Keratinocyte (primary cell): ENCODE results near the gene NKX3-2. TPM values are rescaled to one million over a fixed set of nuclear protein-coding genes. Genes with fewer than 3 reads are reported as not detected.

Experiments used
- DNase-seq: peaks from one replicate; pipeline ENCODE4 v3.0.0-alpha.2; 2011; ENCODE audit warnings: low read depth, missing footprints, low spot score
- FAIRE-seq: peaks from 2 replicates; lab custom pipeline; 2011; peaks lifted over from hg19 to GRCh38; lab: Jason Lieb, UNC
- H2AFZ ChIP-seq: 2 replicates; pipeline ENCODE4 v1.6.0; 2012; ENCODE audit warnings: low read length, control low read depth, inconsistent platforms; ENCODE audit not compliant: control insufficient read depth
- H3K27ac ChIP-seq: 2 replicates; pipeline ENCODE4 v1.5.1; 2011; ENCODE audit warnings: low read length; ENCODE audit not compliant: control insufficient read depth, insufficient read depth
- H3K27me3 ChIP-seq: 3 replicates; pipeline ENCODE4 v1.6.0; 2011; ENCODE audit warnings: low read length; ENCODE audit not compliant: control insufficient read depth, insufficient read depth; ENCODE audit errors: extremely low read depth
- H3K36me3 ChIP-seq, 2 experiments: 2 replicates in 1 of 2; 3 replicates in 1 of 2; pipeline ENCODE4 v1.5.1; 2011; ENCODE audit warnings: low read length in 2 of 2, mild to moderate bottlenecking in 1 of 2; ENCODE audit not compliant: control insufficient read depth in 2 of 2, insufficient read depth in 2 of 2; ENCODE audit errors: extremely low read depth in 1 of 2
- H3K4me1 ChIP-seq: 3 replicates; pipeline ENCODE4 v1.5.1; 2011; ENCODE audit warnings: low read length; ENCODE audit not compliant: control insufficient read depth, insufficient read depth; ENCODE audit errors: extremely low read depth
- H3K4me2 ChIP-seq: 3 replicates; pipeline ENCODE4 v1.6.0; 2011; ENCODE audit warnings: low read depth, low read length; ENCODE audit not compliant: control insufficient read depth, insufficient read depth; ENCODE audit errors: extremely low read depth
- H3K4me3 ChIP-seq, 3 experiments: fragments of 200-600 bp in 1 of 3; sonication (generic) in 1 of 3; 2 replicates in 2 of 3; 3 replicates in 1 of 3; pipeline ENCODE4 v1.5.1; 2011 to 2016; ENCODE audit warnings: low read length in 3 of 3, mild to moderate bottlenecking in 3 of 3, control low read depth in 2 of 3, inconsistent platforms in 1 of 3, low read depth in 1 of 3, mixed read lengths in 1 of 3, mixed run types in 1 of 3, moderate library complexity in 1 of 3; ENCODE audit not compliant: control insufficient read depth in 2 of 3, insufficient read depth in 2 of 3; ENCODE audit errors: extremely low read depth in 1 of 3
- H3K79me2 ChIP-seq: 2 replicates; pipeline ENCODE4 v1.6.0; 2012; ENCODE audit warnings: low read length; ENCODE audit not compliant: control insufficient read depth, insufficient read depth
- H3K9ac ChIP-seq: 3 replicates; pipeline ENCODE4 v1.6.0; 2011; ENCODE audit warnings: low read length; ENCODE audit not compliant: control insufficient read depth, insufficient read depth; ENCODE audit errors: extremely low read depth
- H3K9me1 ChIP-seq: 3 replicates; pipeline ENCODE4 v1.6.0; 2011; ENCODE audit warnings: low read length; ENCODE audit not compliant: control insufficient read depth, insufficient read depth; ENCODE audit errors: extremely low read depth
- H3K9me3 ChIP-seq: 2 replicates; pipeline ENCODE4 v1.5.1; 2012; ENCODE audit warnings: low read depth, low read length; ENCODE audit not compliant: control insufficient read depth
- H4K20me1 ChIP-seq: 3 replicates; pipeline ENCODE4 v1.6.0; 2011; ENCODE audit warnings: low read length; ENCODE audit not compliant: control insufficient read depth, insufficient read depth; ENCODE audit errors: extremely low read depth
- CTCF ChIP-seq, 3 experiments: IDR thresholded peaks in 1 of 3; conservative IDR thresholded peaks in 1 of 3; optimal IDR thresholded peaks in 1 of 3; 2 replicates in 2 of 3; 3 replicates in 1 of 3; pipeline versions ENCODE3 to v1.5.1; 2011; ENCODE audit warnings: low read length in 3 of 3, mild to moderate bottlenecking in 3 of 3, moderate library complexity in 2 of 3, control low read depth in 1 of 3, inconsistent platforms in 1 of 3; ENCODE audit not compliant: insufficient read depth in 2 of 3; ENCODE audit errors: extremely low read depth in 1 of 3
- EZH2 ChIP-seq: IDR thresholded peaks from one replicate; pipeline ENCODE4 v1.6.1; 2012; ENCODE audit warnings: inconsistent platforms, mild to moderate bottlenecking, low read length, moderate library complexity
- dilution Hi-C: fragments of 300-500 bp; cut with MboI; formaldehyde crosslinking; loops from one replicate; pipeline ENCODE4 v1.7.0; 2020; ENCODE audit warnings: low sequenced_read_pairs; ENCODE audit not compliant: extremely low pct_ligation_motif_present
- polyA plus RNA-seq, 5 experiments: library from polyadenylated mRNA; depleted of rRNA in 3 of 5; stranded (reverse) in 3 of 5; stranded (forward) in 1 of 5; unstranded in 1 of 5; fragments of >200 nt; gene quantifications; 1 replicate in 1 of 5; 2 replicates in 3 of 5; 3 replicates in 1 of 5; pipeline versions ENCODE4 v1.2.1 to v1.2.3, GENCODE V29; 2011 to 2012; ENCODE audit warnings: missing spikeins in 2 of 5, low read depth in 1 of 5, low replicate concordance in 1 of 5

NKX3-2 gene
- polyA plus RNA-seq, 1 donor (not counting 4 experiments of a cell fraction or from before 2014, with no cell fraction given): 0.04 TPM

GRCh38 chr4:13570916-13571315 is 26.6 kb upstream of the NKX3-2 start:
- no peak overlapping the region for H3K4me2 ChIP-seq
- no peak overlapping the region for H3K9ac ChIP-seq
- no peak overlapping the region for H2AFZ ChIP-seq
- no peak for FAIRE-seq
- no peaks in the 10 kb centered on the region for H3K9me3 ChIP-seq
- peaks cover 13% of the 10 kb centered on the region in 2 experiments for H3K36me3 ChIP-seq
- no peak for DNase-seq
- TF ChIP-seq CTCF (optimal IDR thresholded peaks at IDR 0.05 in 1 of 3, IDR thresholded peaks at IDR 0.05 in 1 of 3, conservative IDR thresholded peaks at IDR 0.05 in 1 of 3; ENCODE audit: extremely low read depth in 1 of 3, insufficient read depth in 2 of 3, low read length in 3 of 3) (no peak), EZH2 (no peak)
- H3K27me3 ChIP-seq: no peaks in the 10 kb centered on the region
- H4K20me1 ChIP-seq: no peaks in the 10 kb centered on the region
- dilution Hi-C loops: no loop called here
- H3K27ac ChIP-seq: no peak overlapping the region
- no peak overlapping the region for H3K4me3 ChIP-seq
- no peaks in the 10 kb centered on the region for H3K9me1 ChIP-seq
- no peaks in the 10 kb centered on the region for H3K79me2 ChIP-seq
- no peaks in the 10 kb centered on the region for H3K4me1 ChIP-seq

- Histone ChIP-seq H2AFZ (no peak overlapping the region), H4K20me1 (no peaks in the 10 kb centered on the region), H3K27ac (no peak overlapping the region), H3K27me3 (no peaks in the 10 kb centered on the region), H3K9me1 (no peaks in the 10 kb centered on the region), H3K79me2 (no peaks in the 10 kb centered on the region), H3K4me2 (no peak overlapping the region), H3K4me3 (no peak overlapping the region), H3K9me3 (no peaks in the 10 kb centered on the region), H3K9ac (no peak overlapping the region), H3K4me1 (no peaks in the 10 kb centered on the region), H3K36me3 (peaks cover 5% of the 10 kb centered on the region in 2 experiments)
- no peak for TF ChIP-seq EZH2
- no peak for TF ChIP-seq CTCF (optimal IDR thresholded peaks at IDR 0.05 in 1 of 3, IDR thresholded peaks at IDR 0.05 in 1 of 3, conservative IDR thresholded peaks at IDR 0.05 in 1 of 3; ENCODE audit: extremely low read depth in 1 of 3, insufficient read depth in 2 of 3, low read length in 3 of 3)
- FAIRE-seq (no peak), DNase-seq (no peak)
- dilution Hi-C loops: no loop called here
These were observed 22.8 kb upstream of the NKX3-2 start for GRCh38 chr4:13567125-13567524.
